H9 (cell line): ENCODE results near the gene UGT1A7. TPM values are rescaled to one million over a fixed set of nuclear protein-coding genes. Genes with fewer than 3 reads are reported as not detected.

Source experiments
- DNase-seq: peaks from one replicate; pipeline ENCODE4 v3.0.0-alpha.2; 2017
- H2AFZ ChIP-seq: one replicate; pipeline ENCODE4 v1.6.1; 2013; ENCODE audit warnings: mild to moderate bottlenecking, low read length, control low read depth, moderate library complexity
- H2AK5ac ChIP-seq: 2 replicates; pipeline ENCODE4 v1.6.1; 2013; ENCODE audit warnings: low read length, control low read depth, mixed read lengths; ENCODE audit not compliant: insufficient read length
- H2BK120ac ChIP-seq: one replicate; pipeline ENCODE4 v1.6.1; 2013; ENCODE audit warnings: low read depth, mild to moderate bottlenecking, low read length, control low read depth, inconsistent platforms; ENCODE audit not compliant: poor library complexity, severe bottlenecking
- H2BK12ac ChIP-seq: 2 replicates; pipeline ENCODE4 v1.6.1; 2013; ENCODE audit warnings: low read length, control low read depth, mixed read lengths, low read depth; ENCODE audit not compliant: insufficient read length
- H2BK15ac ChIP-seq: 2 replicates; pipeline ENCODE4 v1.6.1; 2013; ENCODE audit warnings: low read depth, low read length, control low read depth
- H2BK20ac ChIP-seq: one replicate; pipeline ENCODE4 v1.6.1; 2013; ENCODE audit warnings: low read depth, mild to moderate bottlenecking, low read length, control low read depth, inconsistent platforms; ENCODE audit not compliant: poor library complexity, severe bottlenecking
- H2BK5ac ChIP-seq: 2 replicates; pipeline ENCODE4 v1.6.1; 2013; ENCODE audit warnings: low read length, control low read depth, mixed read lengths; ENCODE audit not compliant: insufficient read length
- H3K14ac ChIP-seq: 2 replicates; pipeline ENCODE4 v1.6.1; 2013; ENCODE audit warnings: low read length, control low read depth; ENCODE audit not compliant: insufficient read depth
- H3K18ac ChIP-seq: 2 replicates; pipeline ENCODE4 v1.6.1; 2013; ENCODE audit warnings: low read depth, mild to moderate bottlenecking, mixed read lengths, low read length, control low read depth; ENCODE audit not compliant: insufficient read length
- H3K23ac ChIP-seq: 2 replicates; pipeline ENCODE4 v1.6.1; 2013; ENCODE audit warnings: low read length, control low read depth, mixed read lengths, low read depth; ENCODE audit not compliant: insufficient read length
- H3K23me2 ChIP-seq: 2 replicates; pipeline ENCODE4 v1.6.1; 2013; ENCODE audit warnings: low read depth, mild to moderate bottlenecking, mixed read lengths, low read length, control low read depth; ENCODE audit not compliant: insufficient read length, poor library complexity, severe bottlenecking
- H3K27ac ChIP-seq: 2 replicates; pipeline ENCODE4 v1.5.1; 2013; ENCODE audit warnings: low read length, control low read depth, mixed read lengths, low read depth; ENCODE audit not compliant: insufficient read length
- H3K27me3 ChIP-seq: 2 replicates; pipeline ENCODE4 v1.6.1; 2013; ENCODE audit warnings: low read length, control low read depth, inconsistent platforms; ENCODE audit not compliant: insufficient read depth
- H3K4ac ChIP-seq: 2 replicates; pipeline ENCODE4 v1.6.1; 2013; ENCODE audit warnings: low read depth, mild to moderate bottlenecking, control low read depth, inconsistent platforms, low read length, moderate library complexity
- H3K4me1 ChIP-seq: 2 replicates; pipeline ENCODE4 v1.6.1; 2013; ENCODE audit warnings: low read length, control low read depth, inconsistent platforms; ENCODE audit not compliant: insufficient read depth
- H3K4me2 ChIP-seq: 2 replicates; pipeline ENCODE4 v1.6.1; 2013; ENCODE audit warnings: low read length, control low read depth, mixed read lengths; ENCODE audit not compliant: insufficient read length, insufficient read depth
- H3K56ac ChIP-seq: 2 replicates; pipeline ENCODE4 v1.6.1; 2013; ENCODE audit warnings: low read depth, mild to moderate bottlenecking, mixed read lengths, low read length, control low read depth; ENCODE audit not compliant: insufficient read length
- H3K79me1 ChIP-seq: 2 replicates; pipeline ENCODE4 v1.6.1; 2013; ENCODE audit warnings: low read depth, mild to moderate bottlenecking, moderate library complexity, low read length, control low read depth, inconsistent platforms; ENCODE audit not compliant: insufficient read depth, poor library complexity, severe bottlenecking
- H3K79me2 ChIP-seq: 2 replicates; pipeline ENCODE4 v1.6.1; 2013; ENCODE audit warnings: low read length, control low read depth, inconsistent platforms; ENCODE audit not compliant: insufficient read depth
- H3K9ac ChIP-seq: 2 replicates; pipeline ENCODE4 v1.6.1; 2013; ENCODE audit warnings: low read length, control low read depth, mixed read lengths; ENCODE audit not compliant: insufficient read length; ENCODE audit errors: extremely low read depth
- H3K9me3 ChIP-seq: one replicate; pipeline ENCODE4 v1.6.1; 2013; ENCODE audit warnings: low read depth, low read length, inconsistent platforms; ENCODE audit not compliant: control insufficient read depth
- H3T11ph ChIP-seq: one replicate; pipeline ENCODE4 v1.6.1; 2013; ENCODE audit warnings: mild to moderate bottlenecking, low read length, control low read depth, inconsistent platforms
- H4K20me1 ChIP-seq: one replicate; pipeline ENCODE4 v1.6.1; 2013; ENCODE audit not compliant: control insufficient read depth, insufficient read length, insufficient read depth
- H4K5ac ChIP-seq: 2 replicates; pipeline ENCODE4 v1.6.1; 2013; ENCODE audit warnings: low read depth, mild to moderate bottlenecking, mixed read lengths, low read length, control low read depth; ENCODE audit not compliant: insufficient read length
- H4K8ac ChIP-seq: replicated peaks from 2 replicates; pipeline ENCODE4 v1.6.1; 2013; ENCODE audit warnings: low read length, control low read depth, mixed read lengths, low read depth; ENCODE audit not compliant: insufficient read length
- H4K91ac ChIP-seq: 2 replicates; pipeline ENCODE4 v1.6.1; 2013; ENCODE audit warnings: low read depth, mild to moderate bottlenecking, moderate library complexity, mixed read lengths, low read length, control low read depth; ENCODE audit not compliant: insufficient read length
- H3K27ac Mint-ChIP-seq, 3 experiments: 2 replicates in 2 of 3; 3 replicates in 1 of 3; pipeline ENCODE4 v1.8.0; 2020 to 2021; ENCODE audit warnings: mixed read lengths in 3 of 3, mild to moderate bottlenecking in 1 of 3, moderate library complexity in 1 of 3
- H3K27me3 Mint-ChIP-seq: 2 replicates; pipeline ENCODE4 v1.8.0; 2021; ENCODE audit warnings: low read depth, mild to moderate bottlenecking, moderate library complexity, mixed read lengths
- H3K36me3 Mint-ChIP-seq, 3 experiments: 2 replicates in 2 of 3; 3 replicates in 1 of 3; pipeline ENCODE4 v1.8.0; 2020 to 2021; ENCODE audit warnings: low read depth in 3 of 3, mixed read lengths in 3 of 3; ENCODE audit not compliant: insufficient read depth in 1 of 3
- H3K4me1 Mint-ChIP-seq, 2 experiments: 2 replicates each; pipeline ENCODE4 v1.8.0; 2020; ENCODE audit warnings: mixed read lengths in 2 of 2
- H3K4me3 Mint-ChIP-seq, 2 experiments: 2 replicates in 1 of 2; 3 replicates in 1 of 2; pipeline ENCODE4 v1.8.0; 2020 to 2021; ENCODE audit warnings: mild to moderate bottlenecking in 2 of 2, mixed read lengths in 2 of 2, moderate library complexity in 1 of 2
- H3K9me3 Mint-ChIP-seq, 2 experiments: 2 replicates in 1 of 2; 3 replicates in 1 of 2; pipeline ENCODE4 v1.8.0; 2020; ENCODE audit warnings: mild to moderate bottlenecking in 2 of 2, mixed read lengths in 2 of 2, moderate library complexity in 1 of 2
- WGBS: extraction: QIAGEN DNeasy Blood & Tissue Kit; methylation state at CpG from one replicate; pipeline ENCODE4 v1.1.7; 2013; ENCODE audit warnings: missing lambda C conversion rate, low lambda C conversion rate, mixed read lengths; ENCODE audit not compliant: insufficient read length; ENCODE audit errors: extremely low coverage; 5-methylcytosine and 5-hydroxymethylcytosine counted together
- total RNA-seq: library from RNA; stranded (reverse); gene quantifications from 2 replicates; pipeline ENCODE4 v1.2.1, GENCODE V29; 2021
- TF ChIP-seq, protein P1 (sequence below): fragments of 200-600 bp; sonication (generic); conservative IDR thresholded peaks from 3 replicates; pipeline ENCODE4 v1.8.0; 2021; ENCODE audit warnings: antibody characterized with exemption, mild to moderate bottlenecking

Gene UGT1A7
- total RNA-seq, 1 experiment from 2014 or later, result not detected

DNA sequence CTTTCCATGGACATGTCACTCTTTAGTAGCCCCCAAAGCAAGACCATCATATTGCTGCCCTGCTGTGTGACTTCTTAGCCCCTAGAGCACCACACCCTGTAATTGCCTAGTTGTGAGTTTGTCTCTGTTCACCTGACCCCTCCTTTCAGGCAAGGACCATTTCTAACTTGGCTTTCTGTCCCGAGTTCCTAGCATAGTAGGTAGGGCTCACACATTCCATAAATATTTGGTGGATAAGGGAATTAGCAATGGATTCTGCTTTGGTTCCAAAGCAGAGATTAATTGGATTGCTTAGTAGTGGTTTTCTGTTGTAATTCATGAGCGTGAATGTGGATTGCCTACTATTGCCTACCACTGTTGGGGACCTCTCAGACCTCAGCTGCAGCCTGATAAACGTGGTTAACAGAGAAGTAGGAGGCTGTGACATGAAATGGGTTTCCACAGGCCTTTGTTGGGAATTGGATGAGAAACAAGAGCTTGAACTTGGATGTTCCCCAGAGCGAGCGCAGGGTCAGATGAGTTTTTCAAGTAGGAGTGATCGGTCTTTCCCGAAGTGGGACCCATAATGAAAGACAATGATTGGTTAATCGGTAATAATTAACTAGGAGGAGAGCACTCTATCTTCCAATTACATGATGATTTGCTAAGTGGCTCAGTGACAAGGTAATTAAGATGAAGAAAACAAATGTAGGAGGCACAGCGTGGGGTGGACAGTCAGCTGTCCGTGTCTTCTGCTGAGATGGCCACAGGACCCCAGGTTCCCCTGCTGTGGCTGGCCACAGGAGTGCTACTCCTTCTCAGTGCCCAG, 65.0 kb downstream of the UGT1A7 start:
- Mint-ChIP-seq H3K27me3 (peaks cover 12% of the 10 kb centered on the region), H3K4me1 (no peaks in the 10 kb centered on the region), H3K4me3 (no peak overlapping the region), H3K36me3 (peaks cover 7 to 14% (median 8%) of the 10 kb centered on the region in 3 experiments; a peak in 5 of 7 replicates), H3K27ac (no peak overlapping the region), H3K9me3 (peaks cover 35 to 42% of the 10 kb centered on the region in 2 experiments)
- no peak overlapping the region for H2BK120ac ChIP-seq
- no peak overlapping the region for H4K5ac ChIP-seq
- no peak overlapping the region for H3K9ac ChIP-seq
- no peak overlapping the region for H2BK20ac ChIP-seq
- no peak for DNase-seq
- H2AK5ac ChIP-seq, result no peak overlapping the region
- H3K4me1 ChIP-seq, result no peaks in the 10 kb centered on the region
- H3K9me3 ChIP-seq, result no peaks in the 10 kb centered on the region
- no peaks in the 10 kb centered on the region for H3K27me3 ChIP-seq
- no peak overlapping the region for H2BK12ac ChIP-seq
- no peak overlapping the region for H2BK15ac ChIP-seq
- TF ChIP-seq, protein P1, sequence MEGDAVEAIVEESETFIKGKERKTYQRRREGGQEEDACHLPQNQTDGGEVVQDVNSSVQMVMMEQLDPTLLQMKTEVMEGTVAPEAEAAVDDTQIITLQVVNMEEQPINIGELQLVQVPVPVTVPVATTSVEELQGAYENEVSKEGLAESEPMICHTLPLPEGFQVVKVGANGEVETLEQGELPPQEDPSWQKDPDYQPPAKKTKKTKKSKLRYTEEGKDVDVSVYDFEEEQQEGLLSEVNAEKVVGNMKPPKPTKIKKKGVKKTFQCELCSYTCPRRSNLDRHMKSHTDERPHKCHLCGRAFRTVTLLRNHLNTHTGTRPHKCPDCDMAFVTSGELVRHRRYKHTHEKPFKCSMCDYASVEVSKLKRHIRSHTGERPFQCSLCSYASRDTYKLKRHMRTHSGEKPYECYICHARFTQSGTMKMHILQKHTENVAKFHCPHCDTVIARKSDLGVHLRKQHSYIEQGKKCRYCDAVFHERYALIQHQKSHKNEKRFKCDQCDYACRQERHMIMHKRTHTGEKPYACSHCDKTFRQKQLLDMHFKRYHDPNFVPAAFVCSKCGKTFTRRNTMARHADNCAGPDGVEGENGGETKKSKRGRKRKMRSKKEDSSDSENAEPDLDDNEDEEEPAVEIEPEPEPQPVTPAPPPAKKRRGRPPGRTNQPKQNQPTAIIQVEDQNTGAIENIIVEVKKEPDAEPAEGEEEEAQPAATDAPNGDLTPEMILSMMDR, result no peak
- no peak overlapping the region for H4K8ac ChIP-seq
- no peak overlapping the region for H3K4me2 ChIP-seq
- H3K18ac ChIP-seq, result no peak overlapping the region
- H3K14ac ChIP-seq, result no peak overlapping the region
- H3K79me2 ChIP-seq, result no peaks in the 10 kb centered on the region
- H4K91ac ChIP-seq, result no peak overlapping the region
- H3K23me2 ChIP-seq, result no peaks in the 10 kb centered on the region
- H3T11ph ChIP-seq, result no peak overlapping the region
- no CpG with 5 or more reads among the region's 10 CpGs for WGBS
- no peak overlapping the region for H3K23ac ChIP-seq
- H3K56ac ChIP-seq, result no peak overlapping the region
- H3K4ac ChIP-seq, result no peak overlapping the region
- H2BK5ac ChIP-seq, result no peak overlapping the region
- no peaks in the 10 kb centered on the region for H3K79me1 ChIP-seq
- H3K27ac ChIP-seq, result no peak overlapping the region
- H4K20me1 ChIP-seq, result no peaks in the 10 kb centered on the region
- no peak overlapping the region for H2AFZ ChIP-seq
